ENCODE measurements around the gene LRRC52.
"Not testable (repeated sequence)": the region's sequence is repeated elsewhere in the genome, so short reads cannot be mapped to it uniquely, and the experiment has no call there.

DNA sequence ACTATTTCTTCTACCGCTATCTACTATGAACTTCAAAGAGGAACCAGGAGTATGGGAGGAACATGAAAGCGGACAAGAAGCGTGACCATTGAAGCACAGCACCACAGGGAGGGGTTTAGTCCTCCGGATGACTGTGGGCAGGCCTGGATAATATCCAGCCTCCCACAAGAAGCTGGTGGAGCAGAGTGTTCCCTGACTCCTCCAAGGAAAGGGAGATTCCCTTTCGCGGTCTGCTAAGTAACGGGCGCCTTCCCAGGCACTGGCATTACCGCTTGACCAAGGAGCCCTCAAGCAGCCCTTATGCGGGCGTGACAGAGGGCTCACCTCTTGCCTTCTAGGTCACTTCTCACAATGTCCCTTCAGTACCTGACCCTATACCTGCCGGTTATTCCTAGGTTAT lies 62.9 kb downstream of the LRRC52 start:
- TF ChIP-seq, protein P1, sequence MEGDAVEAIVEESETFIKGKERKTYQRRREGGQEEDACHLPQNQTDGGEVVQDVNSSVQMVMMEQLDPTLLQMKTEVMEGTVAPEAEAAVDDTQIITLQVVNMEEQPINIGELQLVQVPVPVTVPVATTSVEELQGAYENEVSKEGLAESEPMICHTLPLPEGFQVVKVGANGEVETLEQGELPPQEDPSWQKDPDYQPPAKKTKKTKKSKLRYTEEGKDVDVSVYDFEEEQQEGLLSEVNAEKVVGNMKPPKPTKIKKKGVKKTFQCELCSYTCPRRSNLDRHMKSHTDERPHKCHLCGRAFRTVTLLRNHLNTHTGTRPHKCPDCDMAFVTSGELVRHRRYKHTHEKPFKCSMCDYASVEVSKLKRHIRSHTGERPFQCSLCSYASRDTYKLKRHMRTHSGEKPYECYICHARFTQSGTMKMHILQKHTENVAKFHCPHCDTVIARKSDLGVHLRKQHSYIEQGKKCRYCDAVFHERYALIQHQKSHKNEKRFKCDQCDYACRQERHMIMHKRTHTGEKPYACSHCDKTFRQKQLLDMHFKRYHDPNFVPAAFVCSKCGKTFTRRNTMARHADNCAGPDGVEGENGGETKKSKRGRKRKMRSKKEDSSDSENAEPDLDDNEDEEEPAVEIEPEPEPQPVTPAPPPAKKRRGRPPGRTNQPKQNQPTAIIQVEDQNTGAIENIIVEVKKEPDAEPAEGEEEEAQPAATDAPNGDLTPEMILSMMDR (IDR thresholded peaks at IDR 0.05), result not testable (repeated sequence)
- TF ChIP-seq POLR2A (IDR thresholded peaks at IDR 0.05), result not testable (repeated sequence)
